Fibroblast of the aortic adventitia (primary cell): ENCODE measurements around the gene HKDC1. TPM values are rescaled to one million over a fixed set of nuclear protein-coding genes. Genes with fewer than 3 reads are reported as not detected.
A peak's percentile ranks its signal among the peaks of the same experiment; 100 is the strongest.

Experiments
- DNase-seq: peaks from one replicate; pipeline ENCODE4 v3.0.0-alpha.2; 2010; ENCODE audit warnings: low read depth
- H3K4me3 ChIP-seq: 2 replicates; pipeline ENCODE4 v1.5.1; 2011; ENCODE audit warnings: low read depth, mild to moderate bottlenecking, control low read depth, low read length, moderate library complexity
- total RNA-seq: library from RNA; depleted of rRNA; stranded (reverse); fragments of >200 nt; gene quantifications from 2 replicates; pipeline ENCODE4 v1.2.3, GENCODE V29; 2012; ENCODE audit warnings: low replicate concordance
- TF ChIP-seq, protein P1 (sequence below): IDR thresholded peaks from 2 replicates; pipeline ENCODE4 v1.5.1; 2011; ENCODE audit warnings: mild to moderate bottlenecking, low read length, control low read depth, inconsistent platforms; ENCODE audit not compliant: insufficient read depth

Gene HKDC1
- total RNA-seq, 1 donor = 0.09 TPM

GRCh38 chr10:69240455-69240854, 20.3 kb downstream of the HKDC1 start:
- TF ChIP-seq, protein P1, sequence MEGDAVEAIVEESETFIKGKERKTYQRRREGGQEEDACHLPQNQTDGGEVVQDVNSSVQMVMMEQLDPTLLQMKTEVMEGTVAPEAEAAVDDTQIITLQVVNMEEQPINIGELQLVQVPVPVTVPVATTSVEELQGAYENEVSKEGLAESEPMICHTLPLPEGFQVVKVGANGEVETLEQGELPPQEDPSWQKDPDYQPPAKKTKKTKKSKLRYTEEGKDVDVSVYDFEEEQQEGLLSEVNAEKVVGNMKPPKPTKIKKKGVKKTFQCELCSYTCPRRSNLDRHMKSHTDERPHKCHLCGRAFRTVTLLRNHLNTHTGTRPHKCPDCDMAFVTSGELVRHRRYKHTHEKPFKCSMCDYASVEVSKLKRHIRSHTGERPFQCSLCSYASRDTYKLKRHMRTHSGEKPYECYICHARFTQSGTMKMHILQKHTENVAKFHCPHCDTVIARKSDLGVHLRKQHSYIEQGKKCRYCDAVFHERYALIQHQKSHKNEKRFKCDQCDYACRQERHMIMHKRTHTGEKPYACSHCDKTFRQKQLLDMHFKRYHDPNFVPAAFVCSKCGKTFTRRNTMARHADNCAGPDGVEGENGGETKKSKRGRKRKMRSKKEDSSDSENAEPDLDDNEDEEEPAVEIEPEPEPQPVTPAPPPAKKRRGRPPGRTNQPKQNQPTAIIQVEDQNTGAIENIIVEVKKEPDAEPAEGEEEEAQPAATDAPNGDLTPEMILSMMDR = no peak

DNA sequence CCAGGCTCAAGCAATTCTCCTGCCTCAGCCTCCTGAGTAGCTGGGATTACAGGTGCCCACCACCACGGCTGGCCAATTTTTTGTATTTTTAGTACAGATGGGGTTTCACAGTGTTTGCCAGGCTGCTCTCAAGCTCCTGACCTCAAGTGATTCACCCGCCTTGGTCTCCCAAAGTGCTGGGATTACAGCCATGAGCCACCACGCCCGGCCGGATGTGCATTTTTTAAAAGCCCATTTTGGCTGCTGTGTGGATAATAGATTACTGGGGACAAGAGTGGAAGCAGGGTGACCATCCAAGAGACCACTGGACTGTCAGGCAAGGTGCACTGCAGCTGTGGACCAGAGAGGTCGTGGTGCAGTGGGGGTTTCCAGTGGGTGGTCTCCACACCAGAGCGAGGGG, 21.4 kb downstream of the HKDC1 start:
- peak; percentile 56 for DNase-seq
- no peak overlapping the region for H3K4me3 ChIP-seq
- TF ChIP-seq, protein P1 = no peak

More at GRCh38 chr10:69240455-69240854, 20.3 kb downstream of the HKDC1 start:
- DNase-seq = no peak
- no peak overlapping the region for H3K4me3 ChIP-seq

DNA sequence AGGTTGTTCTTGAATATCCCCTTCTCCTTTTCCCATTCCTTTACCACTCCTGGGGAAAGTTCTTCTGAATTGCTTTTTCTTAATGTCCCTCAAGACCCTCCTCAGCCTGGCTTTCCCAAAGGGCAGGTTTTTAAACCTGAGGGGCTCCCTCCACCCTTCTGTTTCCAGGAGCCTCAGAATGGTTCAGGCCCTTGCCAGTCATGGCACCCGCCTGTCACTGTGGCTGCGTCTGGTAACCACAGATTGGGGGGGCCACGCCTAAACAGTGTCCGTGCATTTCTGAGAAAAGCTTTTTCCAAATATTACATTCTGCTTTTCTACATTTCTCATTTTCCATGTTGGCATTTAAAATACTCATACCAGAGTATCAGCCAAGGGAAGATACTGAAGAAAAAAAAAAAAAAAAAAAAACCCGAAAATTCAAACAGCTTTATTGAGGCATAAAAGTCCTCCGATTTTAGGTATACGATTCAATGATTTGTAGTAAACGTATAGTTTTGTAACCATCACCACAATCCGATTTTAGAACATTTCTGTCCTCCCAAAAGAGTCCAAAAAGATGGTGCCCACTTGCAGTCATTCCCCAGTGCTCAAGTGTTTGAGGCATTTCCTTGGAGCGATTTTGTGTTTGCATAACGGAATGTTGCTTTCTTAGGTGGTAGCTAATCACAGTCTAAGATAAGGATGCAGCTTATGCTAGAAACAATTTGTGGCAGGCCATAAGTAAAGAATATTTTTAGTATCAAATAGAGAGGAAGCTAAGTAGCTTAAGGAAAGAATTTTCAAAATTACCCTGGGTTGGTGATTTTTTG, 22.1 kb downstream of the HKDC1 start:
- TF ChIP-seq, protein P1 = no peak
- H3K4me3 ChIP-seq = no peak overlapping the region
- peak; percentile 31 for DNase-seq

GRCh38 chr10:69242852-69243212, 22.7 kb downstream of the HKDC1 start:
- DNase-seq = no peak
- TF ChIP-seq, protein P1 = no peak
- no peak overlapping the region for H3K4me3 ChIP-seq

- DNase-seq = no peak
- TF ChIP-seq, protein P1 = no peak
- no peak overlapping the region for H3K4me3 ChIP-seq
Measured at GRCh38 chr10:69243817-69244216, 23.7 kb downstream of the HKDC1 start.

DNA sequence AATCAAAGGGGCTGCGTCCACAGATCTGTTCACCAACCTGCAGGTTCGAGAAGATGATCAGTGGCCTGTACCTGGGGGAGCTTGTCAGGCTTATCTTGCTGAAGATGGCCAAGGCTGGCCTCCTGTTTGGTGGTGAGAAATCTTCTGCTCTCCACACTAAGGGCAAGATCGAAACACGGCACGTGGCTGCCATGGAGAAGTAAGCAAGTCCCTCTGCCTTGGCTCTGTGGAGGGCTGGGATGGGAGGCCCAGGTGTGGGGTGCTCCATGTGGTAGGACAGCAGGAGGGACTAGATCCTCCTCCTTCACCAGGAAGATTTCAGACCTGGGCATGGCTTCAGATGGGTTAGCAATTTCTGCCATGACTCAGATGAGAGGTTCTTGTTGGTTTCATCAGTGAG, 25.9 kb downstream of the HKDC1 start:
- no peak for DNase-seq
- TF ChIP-seq, protein P1 = no peak
- H3K4me3 ChIP-seq = no peak overlapping the region
